AG09319 (cell line): ENCODE measurements around the gene TANGO6.

Source experiments
- DNase-seq: peaks from one replicate; pipeline ENCODE4 v3.0.0-alpha.2; 2010; ENCODE audit warnings: low read depth; ENCODE audit errors: extremely low read depth
- CTCF ChIP-seq: IDR thresholded peaks from 2 replicates; pipeline ENCODE4 v1.5.1; 2011; ENCODE audit warnings: low read depth, mild to moderate bottlenecking, inconsistent platforms, low read length, moderate library complexity

Gene TANGO6

GRCh38 chr16:68887107-68887506 lies 43.8 kb downstream of the TANGO6 start:
- TF ChIP-seq CTCF, result no peak

DNA sequence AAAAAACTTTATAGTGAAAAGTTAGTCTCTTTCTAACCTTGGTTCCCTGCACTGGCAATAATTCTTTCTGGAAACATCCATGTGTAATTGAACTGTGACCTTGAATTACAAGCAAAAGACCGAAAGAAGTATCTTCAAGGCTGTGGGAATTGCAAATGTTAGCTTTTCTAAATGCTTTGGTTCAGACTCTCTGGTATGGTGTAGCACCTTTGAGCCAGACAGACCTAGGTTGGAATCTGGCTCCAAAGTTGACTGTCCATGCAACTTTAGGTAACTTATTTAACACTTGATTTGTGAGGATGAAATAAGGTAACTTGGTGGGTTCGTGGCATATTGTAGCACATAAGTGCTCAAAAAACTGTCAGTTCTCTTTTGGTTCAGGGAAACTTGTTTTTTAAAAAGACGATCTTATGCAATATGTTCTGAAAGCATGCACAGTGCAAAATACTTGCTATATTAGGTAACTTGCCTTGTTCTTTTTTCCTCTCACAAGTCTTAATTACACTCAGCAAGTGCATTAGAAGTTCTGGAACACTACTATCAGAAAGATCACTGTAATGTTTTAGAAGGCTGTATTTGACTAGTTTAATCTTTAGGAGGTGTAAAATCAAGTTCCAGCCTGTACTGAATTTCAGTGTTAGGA lies 46.3 kb downstream of the TANGO6 start:
- no peak for TF ChIP-seq CTCF
- no peak for DNase-seq

More at GRCh38 chr16:68887107-68887506, 43.8 kb downstream of the TANGO6 start:
- DNase-seq, result no peak

GRCh38 chr16:68892214-68892613 lies 48.9 kb downstream of the TANGO6 start:
- no peak for DNase-seq
- no peak for TF ChIP-seq CTCF

- DNase-seq, result no peak
- no peak for TF ChIP-seq CTCF
Measured at GRCh38 chr16:68892898-68893297, 49.6 kb downstream of the TANGO6 start.

GRCh38 chr16:68893710-68894705 lies 50.7 kb downstream of the TANGO6 start:
- no peak for TF ChIP-seq CTCF
- no peak for DNase-seq

GRCh38 chr16:68894714-68895113 lies 51.4 kb downstream of the TANGO6 start:
- TF ChIP-seq CTCF, result no peak
- DNase-seq, result no peak

DNA sequence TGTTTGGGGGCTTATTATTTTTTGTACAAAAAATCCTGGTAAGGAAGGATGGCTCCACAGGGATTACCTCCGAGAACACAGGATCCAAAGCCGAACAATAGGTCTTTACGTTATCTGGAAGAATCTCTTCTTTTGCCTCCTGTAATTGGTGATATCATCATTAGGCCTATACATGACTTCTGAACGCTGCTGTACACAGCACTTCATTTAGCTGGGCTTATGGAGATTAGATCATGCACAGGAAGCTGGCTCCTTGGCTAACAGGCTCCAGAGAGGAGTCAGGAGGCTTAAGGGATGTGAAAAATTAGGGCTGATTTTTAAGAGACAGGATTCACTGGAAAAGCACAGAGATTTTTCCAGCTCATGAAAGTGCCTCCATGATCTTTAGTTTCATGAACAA lies 54.7 kb downstream of the TANGO6 start:
- no peak for DNase-seq
- no peak for TF ChIP-seq CTCF
